Endothelial cell (in vitro differentiated cells): ENCODE data around the gene FOXJ2. TPM values are rescaled to one million over a fixed set of nuclear protein-coding genes. Genes with fewer than 3 reads are reported as not detected.
"Not testable (repeated sequence)": the region's sequence is repeated elsewhere in the genome, so short reads cannot be mapped to it uniquely, and the experiment has no call there.

Source experiments
- DNase-seq: peaks from one replicate; pipeline ENCODE4 v3.0.0; 2021; ENCODE audit warnings: low spot score
- H3K27ac Mint-ChIP-seq: one replicate; pipeline ENCODE4 v1.8.0; 2021; ENCODE audit warnings: mixed read lengths, inconsistent platforms; ENCODE audit not compliant: unreplicated experiment
- H3K27me3 Mint-ChIP-seq: one replicate; pipeline ENCODE4 v1.8.0; 2021; ENCODE audit warnings: mild to moderate bottlenecking, moderate library complexity, mixed read lengths, inconsistent platforms; ENCODE audit not compliant: unreplicated experiment
- H3K36me3 Mint-ChIP-seq: one replicate; pipeline ENCODE4 v1.8.0; 2021; ENCODE audit warnings: mild to moderate bottlenecking, low read depth, mixed read lengths, inconsistent platforms; ENCODE audit not compliant: unreplicated experiment
- H3K4me1 Mint-ChIP-seq: one replicate; pipeline ENCODE4 v1.8.0; 2021; ENCODE audit warnings: mild to moderate bottlenecking, mixed read lengths, inconsistent platforms; ENCODE audit not compliant: unreplicated experiment
- H3K4me3 Mint-ChIP-seq: one replicate; pipeline ENCODE4 v1.8.0; 2021; ENCODE audit warnings: mild to moderate bottlenecking, mixed read lengths, inconsistent platforms; ENCODE audit not compliant: unreplicated experiment
- H3K9me3 Mint-ChIP-seq: one replicate; pipeline ENCODE4 v1.8.0; 2021; ENCODE audit warnings: mixed read lengths, inconsistent platforms; ENCODE audit not compliant: unreplicated experiment
- CTCF ChIP-seq: fragments of 200-600 bp; sonication (generic); IDR thresholded peaks from one replicate; pipeline ENCODE4 v1.5.0; 2021; ENCODE audit warnings: antibody characterized with exemption; ENCODE audit not compliant: unreplicated experiment
- long read RNA-seq: library from polyadenylated mRNA; unstranded; transcript quantifications from one replicate; pipeline ENCODE4 v2.0.0, GENCODE V29; 2020; ENCODE audit not compliant: unreplicated experiment
- total RNA-seq: library from RNA; stranded (reverse); fragmentation: NEBNext Ultra II Directional; extraction: Animal tissue kit (Norgen Biotek cat#: 25700); gene quantifications from one replicate; pipeline ENCODE4 v1.2.1, GENCODE V29; 2021; ENCODE audit not compliant: unreplicated experiment

Gene FOXJ2
- 42.7 TPM for total RNA-seq
- long read RNA-seq, partial matches to known transcripts: 2 of 3 reads
- long read RNA-seq, other reads (novel, unspliced or antisense): 1 of 3 reads

- TF ChIP-seq CTCF: no peak
- Mint-ChIP-seq H3K4me1 (peaks cover 54% of the 10 kb centered on the region), H3K27ac (peak within 1 kb of the TSS; percentile 50), H3K27me3 (peaks cover 6% of the 10 kb centered on the region), H3K4me3 (peak within 1 kb of the TSS; percentile 92), H3K36me3 (peaks cover 14% of the 10 kb centered on the region), H3K9me3 (no peaks in the 10 kb centered on the region)
- peak; percentile 81 for DNase-seq
These were observed at the start of gene FOXJ2 for GRCh38 chr12:8032242-8033152. FOXJ2 (plus strand) TSS chr12:8032716; CDS start chr12:8039833, 7,117 bp downstream.

- Mint-ChIP-seq H3K4me1 (peaks cover 26% of the 10 kb centered on the region), H3K27ac (peak overlapping the region; percentile 99)
- H3K27me3 Mint-ChIP-seq, DNase-seq, H3K9me3 Mint-ChIP-seq, H3K4me3 Mint-ChIP-seq, H3K36me3 Mint-ChIP-seq: not testable (repeated sequence)
These were observed 49.5 kb upstream of the FOXJ2 start for GRCh38 chr12:7983019-7983418.

- H3K27me3 Mint-ChIP-seq, DNase-seq, H3K36me3 Mint-ChIP-seq, H3K4me3 Mint-ChIP-seq, H3K9me3 Mint-ChIP-seq: not testable (repeated sequence)
- H3K27ac Mint-ChIP-seq: peak overlapping the region; percentile 99
- H3K4me1 Mint-ChIP-seq: peaks cover 21% of the 10 kb centered on the region
These were observed 49.1 kb upstream of the FOXJ2 start for GRCh38 chr12:7983460-7983859.

- Mint-ChIP-seq H3K4me3 (no peak overlapping the region), H3K9me3 (no peaks in the 10 kb centered on the region), H3K27me3 (peaks cover 6% of the 10 kb centered on the region), H3K27ac (no peak overlapping the region), H3K36me3 (no peaks in the 10 kb centered on the region), H3K4me1 (peaks cover 22% of the 10 kb centered on the region)
- DNase-seq: no peak
- no peak for TF ChIP-seq CTCF
These were observed 47.6 kb upstream of the FOXJ2 start for GRCh38 chr12:7984900-7985299.

- Mint-ChIP-seq H3K36me3 (no peaks in the 10 kb centered on the region), H3K4me1 (peaks cover 30% of the 10 kb centered on the region), H3K27me3 (peaks cover 6% of the 10 kb centered on the region), H3K4me3 (no peak overlapping the region), H3K27ac (no peak overlapping the region), H3K9me3 (no peaks in the 10 kb centered on the region)
- no peak for TF ChIP-seq CTCF
- no peak for DNase-seq
These were observed 46.6 kb upstream of the FOXJ2 start for GRCh38 chr12:7985802-7986418.
